Tibial nerve (tissue), 4 donors: ENCODE measurements around the gene C1orf53. TPM values are rescaled to one million over a fixed set of nuclear protein-coding genes. Genes with fewer than 3 reads are reported as not detected.
"Not testable (repeated sequence)": the region's sequence is repeated elsewhere in the genome, so short reads cannot be mapped to it uniquely, and the experiment has no call there.

Experiments used
- DNase-seq, 2 donors: peaks; one replicate each; pipeline ENCODE4 v3.0.0-alpha.2; 2019; ENCODE audit warnings: low spot score in 2 of 2
- H3K27ac ChIP-seq, 4 donors: fragments of 200-600 bp; sonication (generic) in 3 of 4; one replicate each; pipeline ENCODE4 v1.5.1; 2017 to 2019; ENCODE audit warnings: mild to moderate bottlenecking in 1 of 4
- H3K27me3 ChIP-seq, 2 donors: fragments of 200-600 bp; sonication (generic) in 1 of 2; one replicate each; pipeline versions ENCODE4 v1.5.1 to v1.6.0; 2017 to 2019
- H3K36me3 ChIP-seq, 3 donors: fragments of 200-600 bp; sonication (generic); one replicate each; pipeline ENCODE4 v1.5.1; 2018 to 2019
- H3K4me1 ChIP-seq, 4 donors: fragments of 200-600 bp; sonication (generic) in 3 of 4; one replicate each; pipeline ENCODE4 v1.5.1; 2017 to 2019
- H3K4me3 ChIP-seq, 4 donors: fragments of 200-600 bp; sonication (generic) in 3 of 4; one replicate each; pipeline ENCODE4 v1.5.1; 2017 to 2019; ENCODE audit warnings: mild to moderate bottlenecking in 1 of 4, moderate library complexity in 1 of 4
- H3K9me3 ChIP-seq, 4 donors: fragments of 200-600 bp; sonication (generic) in 3 of 4; one replicate each; pipeline ENCODE4 v1.5.1; 2017 to 2019
- EP300 ChIP-seq, 2 donors: sonication (generic); formaldehyde crosslinking; IDR thresholded peaks; one replicate each; pipeline ENCODE4 v1.6.1; 2017; ENCODE audit warnings: antibody characterized with exemption in 2 of 2, mild to moderate bottlenecking in 1 of 2
- POLR2A ChIP-seq, 2 donors: fragments of 450-650 bp; IDR thresholded peaks; one replicate each; pipeline ENCODE4 v1.6.1; 2017; ENCODE audit warnings: antibody characterized with exemption in 2 of 2, mild to moderate bottlenecking in 2 of 2, moderate library complexity in 2 of 2
- WGBS, 2 donors: methylation state at CpG; one replicate each; pipeline ENCODE4 v1.1.5; 2018; 5-methylcytosine and 5-hydroxymethylcytosine counted together
- total RNA-seq, 4 donors: library from RNA; depleted of rRNA; stranded (reverse); fragments of >200 nt; gene quantifications; one replicate each; pipeline ENCODE4 v1.1.0, GENCODE V29; 2016
- TF ChIP-seq, protein P1 (sequence below), 5 experiments: fragments of 200-600 bp in 3 of 5; fragments of 450-650 bp in 2 of 5; sonication (generic) in 3 of 5; IDR thresholded peaks; one replicate each; pipeline ENCODE4 v1.5.1; 2016 to 2019; ENCODE audit warnings: antibody characterized with exemption in 5 of 5, mild to moderate bottlenecking in 3 of 5, moderate library complexity in 2 of 5

The C1orf53 gene
- total RNA-seq, 4 donors from 2014 or later: not detected

GRCh38 chr1:197862671-197863070 is 39.8 kb upstream of the C1orf53 start:
- DNase-seq: no peak
- Histone ChIP-seq H3K9me3 (no peaks in the 10 kb centered on the region), H3K4me3 (no peak overlapping the region), H3K36me3 (no peaks in the 10 kb centered on the region), H3K27ac (no peak overlapping the region), H3K27me3 (no peaks in the 10 kb centered on the region), H3K4me1 (no peaks in the 10 kb centered on the region)
- no peak for TF ChIP-seq POLR2A (IDR thresholded peaks at IDR 0.05)
- TF ChIP-seq, protein P1, sequence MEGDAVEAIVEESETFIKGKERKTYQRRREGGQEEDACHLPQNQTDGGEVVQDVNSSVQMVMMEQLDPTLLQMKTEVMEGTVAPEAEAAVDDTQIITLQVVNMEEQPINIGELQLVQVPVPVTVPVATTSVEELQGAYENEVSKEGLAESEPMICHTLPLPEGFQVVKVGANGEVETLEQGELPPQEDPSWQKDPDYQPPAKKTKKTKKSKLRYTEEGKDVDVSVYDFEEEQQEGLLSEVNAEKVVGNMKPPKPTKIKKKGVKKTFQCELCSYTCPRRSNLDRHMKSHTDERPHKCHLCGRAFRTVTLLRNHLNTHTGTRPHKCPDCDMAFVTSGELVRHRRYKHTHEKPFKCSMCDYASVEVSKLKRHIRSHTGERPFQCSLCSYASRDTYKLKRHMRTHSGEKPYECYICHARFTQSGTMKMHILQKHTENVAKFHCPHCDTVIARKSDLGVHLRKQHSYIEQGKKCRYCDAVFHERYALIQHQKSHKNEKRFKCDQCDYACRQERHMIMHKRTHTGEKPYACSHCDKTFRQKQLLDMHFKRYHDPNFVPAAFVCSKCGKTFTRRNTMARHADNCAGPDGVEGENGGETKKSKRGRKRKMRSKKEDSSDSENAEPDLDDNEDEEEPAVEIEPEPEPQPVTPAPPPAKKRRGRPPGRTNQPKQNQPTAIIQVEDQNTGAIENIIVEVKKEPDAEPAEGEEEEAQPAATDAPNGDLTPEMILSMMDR (IDR thresholded peaks at IDR 0.05): no peak
- no peak for TF ChIP-seq EP300 (IDR thresholded peaks at IDR 0.05)

DNA sequence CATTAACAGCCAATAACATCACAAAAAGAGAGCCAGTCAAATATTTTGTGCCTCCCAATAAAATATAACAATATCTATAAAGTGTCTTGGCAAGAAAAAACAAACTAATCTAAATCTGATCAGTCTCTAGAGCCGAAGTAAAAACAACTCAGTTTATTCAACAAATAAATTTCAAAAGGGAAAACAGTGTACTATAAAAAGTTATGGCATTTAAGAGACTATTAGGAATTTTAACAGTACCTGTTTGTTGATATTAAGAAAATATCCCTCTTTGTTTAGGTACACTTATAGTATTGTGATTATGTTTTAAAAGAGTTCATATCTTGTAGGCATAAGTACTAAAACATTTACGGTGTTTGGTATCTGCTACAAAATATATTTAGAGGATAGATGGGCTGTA is 36.6 kb upstream of the C1orf53 start:
- Histone ChIP-seq H3K4me3 (no peak overlapping the region), H3K27ac (no peak overlapping the region), H3K4me1 (no peaks in the 10 kb centered on the region), H3K9me3 (no peaks in the 10 kb centered on the region), H3K36me3 (no peaks in the 10 kb centered on the region), H3K27me3 (no peaks in the 10 kb centered on the region)
- no peak for TF ChIP-seq EP300 (IDR thresholded peaks at IDR 0.05)
- TF ChIP-seq POLR2A (IDR thresholded peaks at IDR 0.05): no peak
- TF ChIP-seq, protein P1 (IDR thresholded peaks at IDR 0.05): no peak
- no peak for DNase-seq
- 84 to 85% methylated on average over 2 of the region's 2 CpGs for WGBS, 2 donors

GRCh38 chr1:197868751-197869489 is 33.5 kb upstream of the C1orf53 start:
- 11 to 13% methylated on average over 7 of the region's 7 CpGs for WGBS, 2 donors
- TF ChIP-seq, protein P1 (IDR thresholded peaks at IDR 0.05): peak; percentile 36 to 54 (median 38)
- no peak for TF ChIP-seq EP300 (IDR thresholded peaks at IDR 0.05)
- DNase-seq: peak in 1 of 2 donors; percentile 28
- Histone ChIP-seq H3K27me3 (no peaks in the 10 kb centered on the region), H3K4me3 (no peak overlapping the region), H3K36me3 (no peaks in the 10 kb centered on the region), H3K9me3 (no peaks in the 10 kb centered on the region), H3K4me1 (no peaks in the 10 kb centered on the region), H3K27ac (no peak overlapping the region)

- Histone ChIP-seq H3K27me3 (no peaks in the 10 kb centered on the region), H3K9me3 (no peaks in the 10 kb centered on the region), H3K36me3 (no peaks in the 10 kb centered on the region), H3K27ac (no peak overlapping the region), H3K4me3 (no peak overlapping the region), H3K4me1 (no peaks in the 10 kb centered on the region)
- DNase-seq: no peak
- TF ChIP-seq, protein P1 (IDR thresholded peaks at IDR 0.05): no peak
- TF ChIP-seq POLR2A (IDR thresholded peaks at IDR 0.05): no peak
- TF ChIP-seq EP300 (IDR thresholded peaks at IDR 0.05): no peak
- 54 to 58% methylated on average over 2 of the region's 2 CpGs for WGBS, 2 donors
Observed at GRCh38 chr1:197869490-197870077, 32.8 kb upstream of the C1orf53 start.

GRCh38 chr1:197876894-197877293 is 25.5 kb upstream of the C1orf53 start:
- Histone ChIP-seq H3K27ac (no peak overlapping the region), H3K9me3 (peaks cover 0 to 22% (median 7%) of the 10 kb centered on the region in 4 donors), H3K36me3 (no peaks in the 10 kb centered on the region), H3K4me3 (no peak overlapping the region), H3K27me3 (no peaks in the 10 kb centered on the region), H3K4me1 (no peaks in the 10 kb centered on the region)
- TF ChIP-seq POLR2A (IDR thresholded peaks at IDR 0.05) (no peak), EP300 (IDR thresholded peaks at IDR 0.05) (no peak)
- TF ChIP-seq, protein P1 (IDR thresholded peaks at IDR 0.05): no peak
- no peak for DNase-seq

DNA sequence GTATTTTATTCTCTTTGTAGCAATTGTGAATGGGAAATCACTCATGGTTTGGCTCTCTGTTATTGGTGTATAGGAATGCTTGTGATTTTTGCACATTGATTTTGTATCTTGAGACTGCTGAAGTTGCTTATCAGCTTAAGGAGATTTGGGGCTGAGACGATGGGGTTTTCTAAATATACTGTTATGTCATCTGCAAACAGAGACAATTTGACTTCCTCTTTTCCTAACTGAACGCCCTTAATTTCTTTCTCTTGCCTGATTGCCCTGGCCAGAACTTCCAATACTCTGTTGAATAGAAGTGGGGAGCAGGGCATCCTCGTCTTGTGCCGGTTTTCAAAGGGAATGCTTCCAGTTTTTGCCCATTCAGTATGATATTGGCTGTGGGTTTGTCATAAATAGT is 22.0 kb upstream of the C1orf53 start:
- H3K4me3 ChIP-seq, H3K27ac ChIP-seq, H3K4me1 ChIP-seq, H3K27me3 ChIP-seq, DNase-seq, H3K36me3 ChIP-seq: not testable (repeated sequence)
- 82 to 84% methylated on average over 4 of the region's 4 CpGs for WGBS, 2 donors
- peaks cover 0 to 22% (median 7%) of the 10 kb centered on the region in 4 donors for H3K9me3 ChIP-seq

- DNase-seq, H3K4me3 ChIP-seq, H3K27ac ChIP-seq, H3K27me3 ChIP-seq, H3K36me3 ChIP-seq, H3K4me1 ChIP-seq, H3K9me3 ChIP-seq: not testable (repeated sequence)
- WGBS, 2 donors: 81 to 91% methylated on average over 2 of the region's 2 CpGs
Observed at GRCh38 chr1:197882241-197882640, 20.2 kb upstream of the C1orf53 start.
